HG03139 (cell line): ENCODE results near the gene ADCY4.

Source experiments
- ATAC-seq: cut with Tn5 transposase; IDR thresholded peaks from one replicate; pipeline ENCODE4 v1.9.1; 2021; ENCODE audit not compliant: unreplicated experiment

Gene ADCY4

GRCh38 chr14:24317141-24317928, 17.5 kb downstream of the ADCY4 start:
- ATAC-seq = no peak

DNA sequence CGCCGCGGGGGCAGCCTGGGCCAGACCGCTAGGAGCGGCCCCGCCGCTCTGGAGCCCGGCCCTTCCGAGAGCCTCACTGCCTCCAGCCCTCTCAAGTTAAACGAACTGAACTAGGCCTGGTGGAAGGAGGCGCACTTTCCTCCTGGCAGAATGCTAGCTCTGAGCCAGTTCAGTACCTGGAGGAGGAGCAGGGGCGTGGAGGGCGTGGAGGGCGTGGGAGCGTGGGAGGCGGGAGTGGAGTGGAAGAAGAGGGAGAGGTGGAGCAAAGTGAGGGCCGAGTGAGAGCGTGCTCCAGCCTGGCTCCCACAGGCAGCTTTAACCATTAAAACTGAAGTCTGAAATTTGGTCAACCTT, 18.3 kb downstream of the ADCY4 start:
- no peak for ATAC-seq

DNA sequence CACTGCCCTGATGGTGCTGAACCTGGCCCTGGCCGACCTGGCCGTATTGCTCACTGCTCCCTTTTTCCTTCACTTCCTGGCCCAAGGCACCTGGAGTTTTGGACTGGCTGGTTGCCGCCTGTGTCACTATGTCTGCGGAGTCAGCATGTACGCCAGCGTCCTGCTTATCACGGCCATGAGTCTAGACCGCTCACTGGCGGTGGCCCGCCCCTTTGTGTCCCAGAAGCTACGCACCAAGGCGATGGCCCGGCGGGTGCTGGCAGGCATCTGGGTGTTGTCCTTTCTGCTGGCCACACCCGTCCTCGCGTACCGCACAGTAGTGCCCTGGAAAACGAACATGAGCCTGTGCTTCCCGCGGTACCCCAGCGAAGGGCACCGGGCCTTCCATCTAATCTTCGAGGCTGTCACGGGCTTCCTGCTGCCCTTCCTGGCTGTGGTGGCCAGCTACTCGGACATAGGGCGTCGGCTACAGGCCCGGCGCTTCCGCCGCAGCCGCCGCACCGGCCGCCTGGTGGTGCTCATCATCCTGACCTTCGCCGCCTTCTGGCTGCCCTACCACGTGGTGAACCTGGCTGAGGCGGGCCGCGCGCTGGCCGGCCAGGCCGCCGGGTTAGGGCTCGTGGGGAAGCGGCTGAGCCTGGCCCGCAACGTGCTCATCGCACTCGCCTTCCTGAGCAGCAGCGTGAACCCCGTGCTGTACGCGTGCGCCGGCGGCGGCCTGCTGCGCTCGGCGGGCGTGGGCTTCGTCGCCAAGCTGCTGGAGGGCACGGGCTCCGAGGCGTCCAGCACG, 18.9 kb downstream of the ADCY4 start:
- no peak for ATAC-seq

DNA sequence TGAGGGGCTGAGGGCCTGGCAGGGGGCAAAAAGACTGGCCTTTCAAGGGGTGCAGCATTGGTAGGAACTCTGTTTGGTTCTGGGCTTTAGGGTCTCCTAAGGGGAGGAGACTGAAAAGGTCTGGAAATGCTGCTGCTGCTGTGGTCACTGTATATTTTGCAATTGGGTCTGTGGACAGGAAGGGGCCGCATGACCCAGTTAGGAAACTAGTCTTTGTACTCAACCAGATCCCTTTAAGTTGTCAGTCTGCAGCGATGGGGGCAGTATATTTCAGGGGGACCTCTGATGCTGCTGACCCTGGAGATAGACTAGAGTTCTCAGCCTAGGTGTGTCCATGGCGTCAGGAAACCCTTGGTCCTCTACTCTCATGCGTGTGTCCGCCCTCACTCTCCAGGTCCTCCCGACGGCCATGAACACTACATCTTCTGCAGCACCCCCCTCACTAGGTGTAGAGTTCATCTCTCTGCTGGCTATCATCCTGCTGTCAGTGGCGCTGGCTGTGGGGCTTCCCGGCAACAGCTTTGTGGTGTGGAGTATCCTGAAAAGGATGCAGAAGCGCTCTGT, 19.5 kb downstream of the ADCY4 start:
- ATAC-seq = no peak

DNA sequence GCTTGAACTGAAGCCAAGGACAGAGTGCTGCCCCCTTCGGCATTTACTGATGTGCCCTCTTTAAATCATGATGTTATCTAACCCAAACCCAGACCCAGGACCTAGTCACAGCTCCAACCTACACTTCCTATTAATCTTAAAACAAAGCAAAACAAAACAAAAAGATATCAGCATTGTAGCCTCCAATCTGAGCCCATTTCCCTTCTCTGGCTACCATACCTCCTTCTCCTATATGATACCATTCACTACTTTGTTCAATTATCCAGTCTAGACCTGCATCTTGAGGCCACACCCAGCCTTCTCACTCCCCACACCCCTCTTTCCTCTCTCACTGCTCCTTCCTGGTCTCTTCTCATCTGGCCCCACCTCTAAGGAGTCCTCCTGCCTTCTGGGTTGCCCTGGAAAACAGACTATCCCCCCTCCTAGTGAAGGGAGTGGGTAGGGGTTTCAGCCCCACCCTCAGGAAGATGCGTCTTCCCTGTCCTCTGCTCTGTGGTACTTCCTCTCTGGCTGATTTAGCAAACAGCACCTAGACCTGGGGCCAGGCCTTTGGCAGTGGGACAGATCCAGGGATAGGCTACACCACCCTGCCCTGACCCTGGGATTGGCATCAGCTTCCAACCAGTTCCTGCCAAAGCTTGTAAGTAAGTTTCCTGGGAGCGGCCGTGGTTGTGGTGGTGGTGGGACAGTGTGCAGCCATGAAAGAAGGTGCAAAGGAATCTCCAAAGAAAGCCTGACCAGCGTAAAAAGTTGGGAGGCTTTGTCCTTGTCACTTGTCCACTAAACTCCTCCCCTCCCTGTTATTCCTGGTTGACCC, 20.3 kb downstream of the ADCY4 start:
- no peak for ATAC-seq

- ATAC-seq = no peak
Measured at GRCh38 chr14:24313913-24314312, 21.0 kb downstream of the ADCY4 start.

- no peak for ATAC-seq
Measured at GRCh38 chr14:24312736-24313507, 21.9 kb downstream of the ADCY4 start.

DNA sequence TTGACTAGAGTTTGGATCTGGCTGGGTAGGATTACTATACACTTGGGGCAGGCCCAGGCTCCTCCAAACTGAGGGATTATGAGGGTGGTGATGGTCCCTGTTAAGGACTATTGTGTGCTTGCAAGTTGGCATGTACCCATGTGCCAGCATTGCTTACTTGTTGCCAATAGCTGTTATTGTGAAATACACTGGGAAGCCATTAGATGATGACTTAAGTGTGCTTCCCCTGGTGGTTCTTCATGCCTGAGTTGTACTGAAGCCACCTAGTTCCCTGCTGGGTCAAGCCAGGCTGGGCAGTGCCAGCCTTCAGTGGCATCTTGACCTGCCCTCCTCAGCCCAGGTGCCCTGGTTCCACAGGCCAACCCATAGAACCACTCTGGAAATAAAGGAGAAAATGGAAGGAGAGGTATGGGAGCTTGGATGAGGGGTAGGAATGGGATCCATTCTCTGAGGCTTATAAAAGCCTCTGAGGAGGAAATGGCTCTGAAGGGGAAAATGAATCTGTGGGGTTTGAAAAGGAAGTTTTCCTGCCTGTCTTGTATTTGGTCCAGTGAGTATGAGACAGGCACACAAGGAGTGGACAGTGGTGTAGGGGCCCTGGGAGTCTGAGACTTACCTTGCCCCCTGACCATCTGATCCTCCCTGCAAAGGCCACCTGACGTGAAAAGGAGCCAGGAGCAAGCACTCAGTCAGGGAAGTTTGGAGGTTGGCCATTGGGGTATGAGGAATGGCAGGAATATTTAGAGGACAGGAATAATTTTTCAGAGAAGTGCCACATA, 22.8 kb downstream of the ADCY4 start:
- ATAC-seq = no peak

DNA sequence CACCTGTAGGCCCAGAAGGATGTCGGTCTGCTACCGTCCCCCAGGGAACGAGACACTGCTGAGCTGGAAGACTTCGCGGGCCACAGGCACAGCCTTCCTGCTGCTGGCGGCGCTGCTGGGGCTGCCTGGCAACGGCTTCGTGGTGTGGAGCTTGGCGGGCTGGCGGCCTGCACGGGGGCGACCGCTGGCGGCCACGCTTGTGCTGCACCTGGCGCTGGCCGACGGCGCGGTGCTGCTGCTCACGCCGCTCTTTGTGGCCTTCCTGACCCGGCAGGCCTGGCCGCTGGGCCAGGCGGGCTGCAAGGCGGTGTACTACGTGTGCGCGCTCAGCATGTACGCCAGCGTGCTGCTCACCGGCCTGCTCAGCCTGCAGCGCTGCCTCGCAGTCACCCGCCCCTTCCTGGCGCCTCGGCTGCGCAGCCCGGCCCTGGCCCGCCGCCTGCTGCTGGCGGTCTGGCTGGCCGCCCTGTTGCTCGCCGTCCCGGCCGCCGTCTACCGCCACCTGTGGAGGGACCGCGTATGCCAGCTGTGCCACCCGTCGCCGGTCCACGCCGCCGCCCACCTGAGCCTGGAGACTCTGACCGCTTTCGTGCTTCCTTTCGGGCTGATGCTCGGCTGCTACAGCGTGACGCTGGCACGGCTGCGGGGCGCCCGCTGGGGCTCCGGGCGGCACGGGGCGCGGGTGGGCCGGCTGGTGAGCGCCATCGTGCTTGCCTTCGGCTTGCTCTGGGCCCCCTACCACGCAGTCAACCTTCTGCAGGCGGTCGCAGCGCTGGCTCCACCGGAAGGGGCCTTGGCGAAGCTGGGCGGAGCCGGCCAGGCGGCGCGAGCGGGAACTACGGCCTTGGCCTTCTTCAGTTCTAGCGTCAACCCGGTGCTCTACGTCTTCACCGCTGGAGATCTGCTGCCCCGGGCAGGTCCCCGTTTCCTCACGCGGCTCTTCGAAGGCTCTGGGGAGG, 23.9 kb downstream of the ADCY4 start, which contains the start of gene LTB4R:
Gene LTB4R (plus strand): TSS at position 857 of the 959 bp plus-strand sequence. CDS start 4,150 bp downstream, outside the sequence.
- peak; percentile 49 for ATAC-seq

GRCh38 chr14:24310265-24310645, 24.6 kb downstream of the ADCY4 start:
- no peak for ATAC-seq

DNA sequence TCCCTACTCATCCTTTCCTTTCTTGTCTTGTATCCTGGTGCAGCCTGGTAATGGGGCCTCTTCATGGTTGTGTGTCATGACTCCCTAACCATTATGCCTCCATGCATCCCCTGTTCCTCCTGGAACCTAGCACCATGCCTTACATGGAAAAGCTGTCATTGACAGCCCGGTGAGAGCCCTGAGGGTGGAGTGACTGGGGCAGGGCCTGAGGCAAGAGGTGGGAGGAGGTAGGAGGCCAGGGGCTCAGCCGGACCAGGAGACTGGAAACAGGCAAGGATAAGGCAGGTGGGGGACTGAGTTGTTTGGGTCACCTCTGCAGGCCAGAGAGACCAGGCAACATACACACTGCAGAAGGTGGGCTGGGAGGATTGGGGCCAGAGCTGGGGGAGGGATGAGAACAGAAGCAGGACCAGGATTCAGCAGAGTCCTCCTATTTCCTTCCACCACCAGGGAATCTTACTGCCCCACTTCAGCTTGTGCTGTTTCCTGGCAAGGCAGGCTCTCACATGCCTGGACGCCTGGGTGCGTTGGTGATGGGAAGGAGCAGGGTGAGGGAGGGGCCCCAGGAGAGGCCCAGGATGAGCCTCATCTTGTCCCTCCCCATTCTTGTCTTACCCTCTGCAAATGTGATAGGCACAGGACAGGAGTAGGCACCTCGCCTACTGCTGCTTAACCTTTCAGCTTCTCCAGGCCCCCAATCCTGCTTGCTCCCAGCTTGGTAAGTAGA, 25.2 kb downstream of the ADCY4 start, which contains the start of gene LTB4R2:
Gene LTB4R2 (plus strand): TSS at position 603 of the 727 bp plus-strand sequence. CDS start 525 bp downstream, outside the sequence.
- ATAC-seq = no peak

DNA sequence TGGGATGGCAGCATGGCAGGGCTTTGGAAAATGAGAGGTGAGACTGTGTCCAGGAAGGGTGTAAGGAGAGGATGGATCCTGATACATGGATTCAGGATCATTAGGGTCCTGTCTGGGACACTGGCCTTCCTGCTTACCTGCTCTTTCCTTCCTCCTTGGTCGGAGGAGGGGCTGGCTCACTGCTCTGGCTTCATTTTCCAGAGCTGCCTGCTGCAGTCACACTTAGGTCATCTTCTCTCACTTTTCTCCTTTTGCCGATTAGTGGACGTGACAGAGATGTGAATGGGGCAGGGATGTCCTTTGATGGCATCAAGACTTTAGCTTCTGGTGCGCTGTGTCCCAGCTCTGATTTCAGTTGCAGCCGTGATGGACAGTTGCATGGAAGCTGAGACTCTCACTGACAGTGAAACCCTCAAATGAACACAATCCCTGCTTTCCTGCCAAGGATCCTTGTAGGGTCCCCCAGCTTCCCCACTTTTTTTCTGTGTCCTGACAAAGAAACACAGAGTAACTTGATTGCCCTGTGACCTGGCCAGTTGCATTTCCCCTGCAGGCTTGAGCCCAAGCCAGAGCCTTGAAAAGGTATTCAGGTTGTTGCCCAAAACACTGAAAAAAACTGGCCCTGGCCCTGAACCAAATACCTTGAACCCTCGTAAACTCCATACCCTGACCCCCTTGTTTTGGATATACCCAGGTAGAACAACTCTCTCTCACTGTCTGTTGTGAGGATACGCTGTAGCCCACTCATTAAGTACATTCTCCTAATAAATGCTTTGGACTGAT, 26.3 kb downstream of the ADCY4 start:
- ATAC-seq = no peak

- ATAC-seq = no peak
Measured at GRCh38 chr14:24307575-24308341, 27.1 kb downstream of the ADCY4 start, which contains the start of gene CIDEB. Gene CIDEB (minus strand): TSS chr14:24307977. CDS start chr14:24307858, 119 bp downstream.

DNA sequence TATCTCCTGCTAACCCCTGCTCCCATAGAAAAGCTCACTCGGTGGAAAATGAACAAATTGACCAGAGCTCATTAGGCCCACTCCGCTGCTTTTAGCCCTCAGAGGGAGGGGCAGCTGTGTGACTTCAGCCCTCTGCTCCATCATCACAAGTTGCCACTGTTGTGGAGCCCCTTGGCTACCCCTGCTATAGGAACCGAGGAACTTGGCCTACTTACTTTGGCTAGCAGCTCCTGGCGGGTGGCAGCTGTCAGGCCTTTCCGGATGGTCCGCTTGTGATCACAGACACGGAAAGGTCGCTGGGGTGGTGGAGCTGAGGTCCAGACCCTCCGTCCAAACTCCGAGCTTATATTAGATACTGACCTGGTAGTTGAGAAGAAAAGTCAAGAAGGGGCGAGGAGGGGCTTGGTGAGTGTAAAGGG, 27.7 kb downstream of the ADCY4 start:
- ATAC-seq = no peak

- no peak for ATAC-seq
Measured at GRCh38 chr14:24304019-24304387, 30.9 kb downstream of the ADCY4 start.
